GM23338 (cell line): ENCODE measurements around the gene OGFOD2.

Experiments used
- CREB1 ChIP-seq: fragments of 250-450 bp; sonication (Bioruptor Pico); IDR thresholded peaks from 2 replicates; pipeline ENCODE4 v1.5.0; 2020; ENCODE audit warnings: low read depth, mild to moderate bottlenecking, moderate library complexity
- CTCF ChIP-seq, 2 experiments: fragments of 200-600 bp in 1 of 2; sonication (generic) in 1 of 2; conservative IDR thresholded peaks; 2 replicates each; pipeline versions ENCODE4 v1.5.1 to v1.6.1; 2016 to 2017; ENCODE audit warnings: antibody characterized with exemption in 2 of 2, low read depth in 2 of 2, mild to moderate bottlenecking in 2 of 2, moderate library complexity in 1 of 2
- ETS1 ChIP-seq: IDR thresholded peaks from 2 replicates; pipeline ENCODE4 v1.6.1; 2016; ENCODE audit warnings: antibody characterized with exemption
- EZH2 ChIP-seq: fragments of 200-600 bp; sonication (generic); IDR thresholded peaks from one replicate; pipeline ENCODE4 v1.8.0; 2017; ENCODE audit warnings: antibody characterized with exemption, mild to moderate bottlenecking, low read depth; ENCODE audit not compliant: unreplicated experiment
- EZH2phosphoT487 ChIP-seq: fragments of 200-600 bp; sonication (generic); IDR thresholded peaks from one replicate; pipeline ENCODE4 v1.8.1; 2018; ENCODE audit warnings: antibody characterized with exemption; ENCODE audit not compliant: unreplicated experiment
- JUNB ChIP-seq: IDR thresholded peaks from one replicate; pipeline ENCODE4 v1.6.1; 2016; ENCODE audit warnings: antibody characterized with exemption; ENCODE audit not compliant: unreplicated experiment
- NANOG ChIP-seq: IDR thresholded peaks from 2 replicates; pipeline ENCODE4 v1.6.1; 2016; ENCODE audit warnings: antibody characterized with exemption, borderline replicate concordance
- POLR2AphosphoS5 ChIP-seq: IDR thresholded peaks from 2 replicates; pipeline ENCODE4 v1.6.1; 2016; ENCODE audit warnings: antibody characterized with exemption, low read depth
- REST ChIP-seq: IDR thresholded peaks from one replicate; pipeline ENCODE4 v1.6.1; 2018; ENCODE audit warnings: antibody characterized with exemption; ENCODE audit not compliant: unreplicated experiment
- STAT1 ChIP-seq: IDR thresholded peaks from one replicate; pipeline ENCODE4 v1.6.1; 2016; ENCODE audit warnings: antibody characterized with exemption; ENCODE audit not compliant: unreplicated experiment
- ZNF114 ChIP-seq: fragments of 250-450 bp; sonication (Bioruptor Pico); IDR thresholded peaks from 2 replicates; pipeline ENCODE4 v1.5.0; 2020; ENCODE audit warnings: mild to moderate bottlenecking, moderate library complexity
- ZNF331 ChIP-seq: fragments of 250-450 bp; sonication (Bioruptor Pico); IDR thresholded peaks from 2 replicates; pipeline ENCODE4 v1.5.0; 2020; ENCODE audit warnings: low read depth, mild to moderate bottlenecking, moderate library complexity
- ZNF462 ChIP-seq: fragments of 250-450 bp; sonication (Bioruptor Pico); IDR thresholded peaks from 2 replicates; pipeline ENCODE4 v1.5.0; 2020; ENCODE audit warnings: mild to moderate bottlenecking, moderate library complexity

- TF ChIP-seq POLR2AphosphoS5: no peak
- TF ChIP-seq CTCF (conservative IDR thresholded peaks at IDR 0.05; ENCODE audit: low read depth in 2 of 2): no peak
- TF ChIP-seq EZH2: no peak
- TF ChIP-seq CREB1: no peak
- no peak for TF ChIP-seq EZH2phosphoT487
- TF ChIP-seq REST: no peak
- no peak for TF ChIP-seq ETS1
- no peak for TF ChIP-seq STAT1
- no peak for TF ChIP-seq ZNF114 (CRISPR knock-in tag)
- no peak for TF ChIP-seq ZNF462 (CRISPR knock-in tag)
- TF ChIP-seq JUNB: no peak
- TF ChIP-seq NANOG: no peak
- TF ChIP-seq ZNF331 (CRISPR knock-in tag): no peak
Measured at GRCh38 chr12:122987086-122987951, 12.3 kb downstream of the OGFOD2 start.
